Gastrocnemius medialis (tissue), 4 donors: Measurements from ENCODE around the gene ME3.

Experiments
- CTCF ChIP-seq, 5 experiments: fragments of 450-650 bp in 3 of 5; fragments of 200-600 bp in 2 of 5; sonication (generic) in 2 of 5; IDR thresholded peaks in 4 of 5; conservative IDR thresholded peaks in 1 of 5; 1 replicate in 4 of 5; 2 replicates in 1 of 5; pipeline ENCODE4 v1.5.1; 2016 to 2019; ENCODE audit warnings: antibody characterized with exemption in 5 of 5, mild to moderate bottlenecking in 3 of 5, moderate library complexity in 3 of 5
- POLR2A ChIP-seq, 2 donors: fragments of 450-650 bp; IDR thresholded peaks; one replicate each; pipeline ENCODE4 v1.6.1; 2017; ENCODE audit warnings: antibody characterized with exemption in 2 of 2, mild to moderate bottlenecking in 2 of 2, moderate library complexity in 2 of 2

GRCh38 chr11:86478348-86478747, 194.1 kb downstream of the ME3 start:
- TF ChIP-seq CTCF (IDR thresholded peaks at IDR 0.05 in 4 of 5, conservative IDR thresholded peaks at IDR 0.05 in 1 of 5) (no peak), POLR2A (IDR thresholded peaks at IDR 0.05) (no peak)
